Stimulated activated CD4-positive, alpha-beta T cell treated with anti-CD3 and anti-CD28 coated beads, Interleukin-15, amount 100 ng/mL, for 48 hours (primary cell): Measurements from ENCODE around the gene CYP1A2.
"Not testable (repeated sequence)": the region's sequence is repeated elsewhere in the genome, so short reads cannot be mapped to it uniquely, and the experiment has no call there.

ENCODE experiments used
- DNase-seq, 2 donors: peaks; one replicate each; pipeline ENCODE4 v3.0.0-alpha.2; 2020; ENCODE audit warnings: low read depth in 2 of 2

CYP1A2 gene

DNA sequence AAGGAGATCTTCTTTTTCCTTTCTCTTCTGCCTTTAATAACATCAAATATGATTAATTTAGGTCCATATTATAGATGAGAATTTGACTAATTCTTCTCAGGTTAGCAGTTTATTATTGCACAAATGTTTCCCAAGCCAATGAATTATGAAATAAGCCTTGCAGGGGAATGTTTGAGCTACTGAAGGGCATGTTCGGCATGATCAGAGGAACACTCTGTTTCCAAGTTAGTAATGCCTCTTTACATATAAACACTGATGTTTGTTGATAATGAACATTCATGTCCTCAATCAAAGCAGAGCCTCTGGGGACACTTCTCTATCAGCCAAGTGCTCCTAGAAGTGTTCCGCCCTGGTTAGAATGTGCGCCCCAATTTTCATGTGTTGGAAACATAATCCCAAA, 13.3 kb upstream of the CYP1A2 start:
- DNase-seq = no peak

GRCh38 chr15:74738239-74738638, 10.4 kb upstream of the CYP1A2 start:
- not testable (repeated sequence) for DNase-seq

DNA sequence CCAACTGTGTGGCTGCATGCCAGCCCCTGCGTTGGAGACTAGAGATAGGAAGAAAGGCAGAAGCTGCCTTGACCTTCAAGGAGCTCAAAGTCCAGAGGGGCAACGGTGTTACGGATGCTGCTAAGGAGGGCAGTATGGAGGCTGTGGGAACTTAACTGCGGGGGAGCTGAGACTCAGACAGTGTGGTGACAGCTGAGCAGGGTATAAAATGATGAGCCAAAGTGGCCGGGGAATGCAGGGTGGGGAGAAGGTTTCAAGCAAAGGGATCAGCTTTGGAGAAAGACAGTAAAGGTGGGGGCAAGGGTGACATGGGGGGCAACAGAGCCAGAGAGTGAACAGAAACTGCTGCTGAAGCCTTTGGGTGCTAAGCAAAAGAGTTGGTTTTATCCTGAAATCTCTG, 6.2 kb upstream of the CYP1A2 start:
- no peak for DNase-seq

DNA sequence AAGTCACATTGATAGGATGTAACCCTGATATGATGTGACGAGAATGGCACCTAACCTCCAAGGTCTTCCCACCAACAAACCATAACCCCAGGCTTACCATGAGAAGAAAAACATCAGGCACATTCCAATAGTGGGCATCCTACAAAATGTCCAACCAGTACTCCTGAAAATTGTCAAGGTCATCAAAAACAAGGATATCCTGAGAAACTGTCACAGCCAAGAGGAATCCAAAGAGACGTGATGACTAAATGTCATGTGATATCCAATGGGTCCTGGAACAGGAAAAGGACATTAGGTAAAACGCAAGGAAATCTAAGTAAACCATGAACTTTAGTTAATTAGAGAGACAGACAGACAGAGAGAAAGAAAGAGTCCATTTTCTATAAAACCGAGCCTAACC, 2.3 kb upstream of the CYP1A2 start:
- DNase-seq = no peak

GRCh38 chr15:74749832-74750231, 1.2 kb downstream of the CYP1A2 start:
- no peak for DNase-seq

DNA sequence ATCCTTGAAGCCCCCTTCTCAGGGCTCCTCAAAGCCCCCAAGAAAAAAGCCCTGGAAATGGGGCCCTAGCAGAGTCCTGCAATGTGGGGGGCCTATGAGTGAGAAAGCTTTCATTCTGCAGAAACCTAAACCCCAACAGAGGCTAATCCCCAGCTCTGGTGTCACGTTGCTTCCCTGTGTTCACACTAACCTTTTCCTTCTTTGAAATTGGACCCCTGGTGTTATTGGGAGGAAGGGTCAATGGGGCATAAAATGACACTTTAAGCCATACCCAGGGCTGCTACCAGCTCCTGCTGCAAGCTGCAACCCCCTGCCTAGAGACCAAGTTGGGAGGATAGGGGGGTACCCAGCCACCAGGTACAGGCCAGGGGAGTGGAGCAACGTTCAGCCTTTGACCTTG, 2.1 kb downstream of the CYP1A2 start:
- DNase-seq = no peak

DNA sequence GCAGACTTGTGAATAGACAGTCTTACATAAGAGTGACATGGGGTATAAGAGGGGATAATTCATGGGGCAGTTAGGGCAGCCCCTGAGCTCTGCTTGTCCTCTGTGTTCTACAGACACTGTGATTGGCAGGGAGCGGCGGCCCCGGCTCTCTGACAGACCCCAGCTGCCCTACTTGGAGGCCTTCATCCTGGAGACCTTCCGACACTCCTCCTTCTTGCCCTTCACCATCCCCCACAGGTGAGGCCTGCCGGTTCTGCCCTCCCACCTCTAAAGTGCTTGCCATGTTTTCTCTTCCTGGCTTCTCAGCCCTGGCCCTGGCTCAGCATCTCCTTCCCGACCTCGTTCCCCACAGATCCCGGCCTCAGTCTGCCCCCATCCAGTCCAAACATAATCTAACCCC, 3.4 kb downstream of the CYP1A2 start:
- no peak for DNase-seq

DNA sequence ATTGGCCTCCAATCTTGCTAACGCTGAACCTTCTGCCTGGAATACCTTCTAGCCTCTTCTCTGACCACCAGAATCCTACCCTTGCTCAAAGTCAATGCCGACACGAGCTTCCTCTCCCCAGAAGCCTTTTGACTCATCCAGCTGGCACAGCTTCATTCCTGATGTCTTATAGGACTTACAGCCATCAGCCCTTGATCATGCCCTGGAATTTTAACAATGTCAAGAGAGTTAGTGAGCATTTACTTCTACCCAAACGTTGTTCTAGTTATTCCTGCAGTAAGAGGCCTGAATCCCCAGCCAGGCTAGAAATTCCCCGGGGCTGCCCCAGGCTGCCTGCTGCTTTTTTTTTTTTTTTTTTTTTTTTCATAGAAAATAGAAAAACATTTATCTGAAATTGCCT, 3.9 kb downstream of the CYP1A2 start:
- no peak for DNase-seq

- DNase-seq = no peak
Measured at GRCh38 chr15:74754593-74755215, 6.1 kb downstream of the CYP1A2 start.

GRCh38 chr15:74758736-74759135, 10.1 kb downstream of the CYP1A2 start:
- DNase-seq = no peak

GRCh38 chr15:74762791-74763150, 14.1 kb downstream of the CYP1A2 start:
- DNase-seq = no peak

DNA sequence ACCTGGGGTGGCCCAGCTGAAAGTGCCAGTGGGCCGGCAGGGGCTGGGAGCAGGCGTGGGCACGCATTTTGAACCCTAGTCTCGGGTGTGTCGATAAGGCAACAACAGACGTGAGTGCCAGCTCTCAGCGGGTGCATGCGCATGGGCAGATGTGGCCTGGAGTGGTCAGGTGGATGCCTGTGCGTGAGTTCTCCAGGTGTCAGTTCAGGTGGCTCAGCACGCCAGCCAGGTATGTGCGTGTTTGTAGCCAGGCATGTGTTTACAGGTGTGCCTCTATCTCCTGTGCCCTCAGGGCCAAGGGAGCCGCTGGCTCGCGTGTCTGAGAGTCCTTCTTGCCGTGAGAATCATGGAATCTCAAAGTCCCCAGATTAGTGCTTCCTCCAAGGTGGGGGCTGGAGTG, 14.8 kb downstream of the CYP1A2 start:
- no peak for DNase-seq

DNA sequence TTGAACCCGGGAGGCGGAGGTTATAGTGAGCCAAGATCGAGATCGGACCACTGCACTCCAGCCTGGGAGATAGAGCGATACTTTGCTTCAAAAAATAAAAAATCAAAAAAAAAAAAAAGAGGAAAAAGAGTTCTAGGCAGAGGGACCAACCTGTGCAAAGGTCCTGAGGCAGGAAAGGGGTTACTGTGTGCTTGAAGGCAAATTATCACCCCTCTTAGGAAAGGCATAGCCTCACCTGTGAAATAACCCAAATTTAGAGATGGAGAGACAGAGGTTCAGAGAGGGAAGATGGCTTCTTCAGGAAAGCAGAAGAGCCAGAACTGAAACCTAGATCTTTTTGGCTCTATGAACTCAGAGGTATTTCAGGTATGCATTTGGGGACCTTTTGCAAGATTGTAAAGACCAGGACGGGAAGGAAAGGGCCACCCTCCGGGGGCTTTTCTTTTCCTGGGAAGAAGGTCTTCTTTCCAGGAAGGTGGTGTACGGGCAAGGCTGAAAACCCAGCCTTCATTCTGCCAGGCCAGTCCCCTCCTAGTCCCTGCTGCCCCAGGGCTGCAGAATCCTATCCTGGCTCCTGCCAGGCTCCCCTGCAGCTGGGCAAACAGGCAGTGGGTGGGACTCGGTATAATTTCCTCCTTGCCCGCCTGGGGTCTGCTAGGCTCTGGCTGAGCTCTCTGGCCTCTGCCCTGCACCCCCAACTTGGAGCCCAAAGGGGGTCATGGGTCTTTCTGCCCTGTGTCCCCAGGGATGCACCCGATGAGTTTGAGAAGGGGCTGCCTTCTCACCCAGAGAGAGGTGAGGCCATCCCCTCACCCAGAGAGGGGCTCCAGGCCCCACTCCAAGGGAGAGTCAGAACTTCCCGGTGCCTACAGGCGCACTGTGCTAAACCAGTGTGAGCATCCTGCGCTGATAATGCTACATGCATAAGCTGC, 18.8 kb downstream of the CYP1A2 start:
- DNase-seq = no peak

GRCh38 chr15:74768099-74768770, 19.6 kb downstream of the CYP1A2 start:
- DNase-seq = no peak

GRCh38 chr15:74768771-74769342, 20.2 kb downstream of the CYP1A2 start:
- no peak for DNase-seq

- DNase-seq = no peak
Measured at GRCh38 chr15:74769463-74770025, 20.9 kb downstream of the CYP1A2 start.

DNA sequence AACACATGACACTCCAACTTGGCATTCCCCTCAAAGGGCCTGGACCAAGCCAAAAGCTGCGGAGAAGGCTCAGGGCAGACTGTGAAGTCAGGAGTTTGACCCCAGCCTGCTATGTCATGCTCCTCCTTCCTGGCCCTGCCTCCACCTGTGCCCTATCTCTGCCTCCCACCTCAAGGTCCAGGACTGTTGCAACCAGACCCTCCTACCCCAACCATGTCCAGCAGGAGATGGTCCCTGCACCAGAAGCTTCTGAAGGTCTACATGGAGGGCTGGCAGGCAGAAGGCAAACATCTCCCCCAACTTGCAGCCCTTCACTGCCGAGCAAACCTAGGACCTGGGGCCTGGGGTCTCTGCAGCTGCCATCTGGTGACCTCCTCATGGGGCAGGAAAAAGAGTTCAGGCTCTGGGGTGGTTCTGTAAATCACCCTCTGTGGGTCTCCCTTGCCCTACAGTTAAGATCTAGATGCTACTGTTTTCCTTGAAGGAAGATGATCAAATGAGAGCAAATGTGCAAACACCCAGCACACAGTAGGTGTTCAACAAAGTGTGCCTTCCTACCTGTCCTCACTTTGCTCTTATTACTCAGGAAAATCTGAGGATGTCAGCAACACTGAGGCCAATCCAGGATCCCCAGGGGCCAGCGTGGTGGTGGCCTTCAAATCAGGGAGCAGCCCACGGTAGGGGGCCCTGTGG, 21.7 kb downstream of the CYP1A2 start:
- no peak for DNase-seq

DNA sequence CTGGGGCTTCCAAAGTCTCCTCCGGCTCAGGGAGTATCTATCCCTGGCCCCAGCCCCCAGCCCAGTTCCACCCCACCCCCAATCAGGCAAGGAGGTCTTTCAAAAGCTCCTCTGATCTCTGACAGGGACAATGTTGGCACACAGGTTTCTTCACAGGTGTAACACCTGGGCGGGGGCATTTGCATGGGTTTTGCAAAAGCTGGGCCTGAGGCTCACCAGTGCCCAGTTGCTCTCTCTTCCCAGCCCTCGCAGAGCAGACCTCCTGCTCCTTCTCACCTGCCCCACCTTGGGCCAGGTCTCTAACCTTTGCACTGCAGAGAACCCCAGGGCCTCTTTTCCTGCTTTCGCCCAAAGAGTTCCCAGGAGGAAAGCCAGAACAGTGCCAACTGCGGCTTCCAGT, 24.7 kb downstream of the CYP1A2 start:
- DNase-seq = no peak

GRCh38 chr15:74773731-74774252, 25.1 kb downstream of the CYP1A2 start:
- no peak for DNase-seq

- DNase-seq = no peak
Measured at GRCh38 chr15:74775132-74775562, 26.5 kb downstream of the CYP1A2 start.

GRCh38 chr15:74775894-74776293, 27.2 kb downstream of the CYP1A2 start:
- no peak for DNase-seq
